Right lobe of liver (tissue), 4 donors: ENCODE results near the gene RPS6KC1.

ENCODE experiments used
- CTCF ChIP-seq, 4 donors: fragments of 200-600 bp in 3 of 4; fragments of 450-650 bp in 1 of 4; IDR thresholded peaks; one replicate each; pipeline versions ENCODE4 v1.5.1 to v1.8.0; 2016 to 2022; ENCODE audit warnings: antibody characterized with exemption in 4 of 4, mild to moderate bottlenecking in 2 of 4
- POLR2A ChIP-seq: fragments of 450-650 bp; IDR thresholded peaks from one replicate; pipeline ENCODE4 v1.6.1; 2017; ENCODE audit warnings: antibody characterized with exemption, mild to moderate bottlenecking
- donor health status: DM: no; HTN: no; CAD: no.
- donor health status: DM: no; HTN: no; CAD: no.
- donor health status: DM: no; HTN: yes; CAD: no.

- TF ChIP-seq CTCF (IDR thresholded peaks at IDR 0.05) (peak in 1 of 4 donors; percentile 2), POLR2A (peak; percentile 35)
These were observed at the start of gene RPS6KC1 for GRCh38 chr1:213051127-213051880.
